RPMI8226 (cell line): ENCODE results near the gene CLNK.

Experiments
- DNase-seq: peaks from one replicate; pipeline ENCODE4 v3.0.0-alpha.2; 2015

Gene CLNK

GRCh38 chr4:10496200-10496599 lies 188.4 kb downstream of the CLNK start:
- DNase-seq: no peak

GRCh38 chr4:10495651-10496050 lies 188.9 kb downstream of the CLNK start:
- no peak for DNase-seq

- DNase-seq: no peak
Measured at GRCh38 chr4:10492464-10492863, 192.1 kb downstream of the CLNK start.

- DNase-seq: no peak
Measured at GRCh38 chr4:10491401-10491800, 193.2 kb downstream of the CLNK start.

- DNase-seq: no peak
Measured at GRCh38 chr4:10490996-10491395, 193.6 kb downstream of the CLNK start.

GRCh38 chr4:10482913-10483312 lies 201.7 kb downstream of the CLNK start:
- no peak for DNase-seq

- DNase-seq: no peak
Measured at GRCh38 chr4:10480616-10481015, 204.0 kb downstream of the CLNK start.

- DNase-seq: no peak
Measured at GRCh38 chr4:10478621-10479020, 205.9 kb downstream of the CLNK start.

GRCh38 chr4:10470505-10470904 lies 214.1 kb downstream of the CLNK start:
- DNase-seq: no peak

GRCh38 chr4:10466161-10466560 lies 218.4 kb downstream of the CLNK start:
- DNase-seq: no peak

GRCh38 chr4:10462876-10463275 lies 221.7 kb downstream of the CLNK start:
- DNase-seq: no peak

- DNase-seq: no peak
Measured at GRCh38 chr4:10461850-10462400, 222.6 kb downstream of the CLNK start.

GRCh38 chr4:10461091-10461849 lies 223.3 kb downstream of the CLNK start:
- peak; percentile 80 for DNase-seq

- DNase-seq: no peak
Measured at GRCh38 chr4:10460313-10461047, 224.1 kb downstream of the CLNK start.

- no peak for DNase-seq
Measured at GRCh38 chr4:10459305-10459704, 225.3 kb downstream of the CLNK start.

GRCh38 chr4:10458177-10458576 lies 226.4 kb downstream of the CLNK start:
- no peak for DNase-seq

GRCh38 chr4:10457255-10457801 lies 227.2 kb downstream of the CLNK start, which contains the start of gene ZNF518B:
TSS of gene ZNF518B (minus strand) at chr4:10457426. CDS start at chr4:10446328, 11,098 bp downstream.
- peak; percentile 73 for DNase-seq

- peak; percentile 53 for DNase-seq
Measured at GRCh38 chr4:10456595-10457254, 227.8 kb downstream of the CLNK start.

GRCh38 chr4:10456260-10456594 lies 228.3 kb downstream of the CLNK start:
- DNase-seq: no peak

- no peak for DNase-seq
Measured at GRCh38 chr4:10455133-10455532, 229.4 kb downstream of the CLNK start.

- DNase-seq: no peak
Measured at GRCh38 chr4:10454726-10455125, 229.8 kb downstream of the CLNK start.

- DNase-seq: no peak
Measured at GRCh38 chr4:10454121-10454520, 230.4 kb downstream of the CLNK start.

GRCh38 chr4:10448991-10449390 lies 235.6 kb downstream of the CLNK start:
- DNase-seq: no peak
